GM12864 (cell line): Measurements from ENCODE around the gene ABCD1.
A peak's percentile ranks its signal among the peaks of the same experiment; 100 is the strongest.
"Not testable (repeated sequence)": the region's sequence is repeated elsewhere in the genome, so short reads cannot be mapped to it uniquely, and the experiment has no call there.

Source experiments
- DNase-seq: peaks from one replicate; pipeline ENCODE4 v3.0.0-alpha.2; 2011; ENCODE audit warnings: low read depth
- H3K4me3 ChIP-seq: 2 replicates; pipeline ENCODE4 v1.5.1; 2011; ENCODE audit warnings: mild to moderate bottlenecking, low read depth, low read length, control low read depth
- CTCF ChIP-seq: IDR thresholded peaks from 2 replicates; pipeline ENCODE4 v1.5.1; 2011; ENCODE audit warnings: low read depth, mild to moderate bottlenecking, moderate library complexity, low read length, control low read depth, inconsistent platforms; ENCODE audit errors: missing control alignments

ABCD1 gene

GRCh38 chrX:153703036-153703370 is 21.7 kb upstream of the ABCD1 start:
- no peak for DNase-seq
- TF ChIP-seq CTCF, result no peak
- H3K4me3 ChIP-seq, result no peak overlapping the region

- H3K4me3 ChIP-seq, result no peak overlapping the region
- no peak for DNase-seq
- TF ChIP-seq CTCF, result no peak
Observed at GRCh38 chrX:153704021-153704526, 20.6 kb upstream of the ABCD1 start.

- DNase-seq, H3K4me3 ChIP-seq: not testable (repeated sequence)
Observed at GRCh38 chrX:153704631-153705402, 19.8 kb upstream of the ABCD1 start.

GRCh38 chrX:153705403-153706060 is 19.1 kb upstream of the ABCD1 start:
- not testable (repeated sequence) for H3K4me3 ChIP-seq, DNase-seq

GRCh38 chrX:153706799-153707198 is 17.9 kb upstream of the ABCD1 start:
- no peak for DNase-seq
- TF ChIP-seq CTCF, result no peak
- no peak overlapping the region for H3K4me3 ChIP-seq

- DNase-seq, result no peak
- TF ChIP-seq CTCF, result no peak
- H3K4me3 ChIP-seq, result no peak overlapping the region
Observed at GRCh38 chrX:153707406-153707805, 17.2 kb upstream of the ABCD1 start.

GRCh38 chrX:153708415-153708814 is 16.2 kb upstream of the ABCD1 start:
- no peak for DNase-seq
- peak; percentile 32 for TF ChIP-seq CTCF
- no peak overlapping the region for H3K4me3 ChIP-seq
